K562 (cell line): Measurements from ENCODE around the gene CENPU. TPM values are rescaled to one million over a fixed set of nuclear protein-coding genes. Genes with fewer than 3 reads are reported as not detected.

ENCODE experiments used
- ATAC-seq: fragments of 200-7000 bp; cut with Tn5 transposase; 3 replicates; pipeline ENCODE4 v1.9.1; 2020; ENCODE audit warnings: moderate library complexity
- BruUV-seq: library from RNA; stranded (reverse); fragments of 400-500 nt; replicated peaks from 2 replicates; lab custom pipeline; 2021; lab: Mats Ljungman, UMichigan
- CTCF ChIA-PET: fragments of 300-600 bp; formaldehyde crosslinking; extraction: SDS; loops from one replicate; lab custom pipeline; 2021; ENCODE audit warnings: low intra/inter-chr PET ratio; lab: Yijun Ruan, JAX
- POLR2A ChIA-PET: fragments of 300-600, 350-650 bp; sonication (Branson Sonifier 250); formaldehyde crosslinking; extraction: SDS; loops from one replicate; lab custom pipeline; 2021; ENCODE audit warnings: antibody characterized with exemption, inconsistent platforms; lab: Yijun Ruan, JAX
- DNase-seq, 4 experiments: peaks; one replicate each; pipeline versions ENCODE4 v3.0.0 to v3.0.0-alpha.2; 2011 to 2018; ENCODE audit warnings: low spot score in 3 of 4, mixed read lengths in 3 of 4; ENCODE audit errors: extremely low read depth in 1 of 4
- FAIRE-seq: peaks from 2 replicates; lab custom pipeline; 2011; peaks lifted over from hg19 to GRCh38; lab: Jason Lieb, UNC
- H2AFZ ChIP-seq: 2 replicates; pipeline ENCODE4 v1.6.0; 2011; ENCODE audit warnings: low read depth, low read length, control low read depth, inconsistent platforms
- H3K27ac ChIP-seq: fragments of 200-600 bp; 3 replicates; pipeline ENCODE4 v1.8.0; 2011; ENCODE audit warnings: low read depth, mild to moderate bottlenecking, control low read depth, inconsistent platforms, low read length, moderate library complexity, mixed read lengths; ENCODE audit errors: extremely low read depth
- H3K27me3 ChIP-seq, 2 experiments: fragments of 300-600 bp in 1 of 2; 2 replicates in 1 of 2; 3 replicates in 1 of 2; pipeline versions ENCODE4 v1.6.0 to v1.8.0; 2011; ENCODE audit warnings: inconsistent platforms in 2 of 2, low read length in 2 of 2, mild to moderate bottlenecking in 1 of 2, mixed read lengths in 1 of 2, moderate library complexity in 1 of 2; ENCODE audit not compliant: control insufficient read depth in 2 of 2, insufficient read depth in 2 of 2
- H3K36me3 ChIP-seq: fragments of 300-600 bp; 3 replicates; pipeline ENCODE4 v1.8.0; 2011; ENCODE audit warnings: mild to moderate bottlenecking, low read length, inconsistent platforms; ENCODE audit not compliant: control insufficient read depth, insufficient read depth
- H3K4me1 ChIP-seq, 2 experiments: fragments of 200-600 bp in 1 of 2; replicated peaks in 1 of 2; 2 replicates in 1 of 2; 3 replicates in 1 of 2; pipeline versions ENCODE4 v1.5.1 to v1.8.0; 2011; ENCODE audit warnings: inconsistent platforms in 2 of 2, low read length in 2 of 2, mild to moderate bottlenecking in 1 of 2, mixed read lengths in 1 of 2, moderate library complexity in 1 of 2; ENCODE audit not compliant: control insufficient read depth in 2 of 2, insufficient read depth in 2 of 2
- H3K4me2 ChIP-seq: 2 replicates; pipeline ENCODE4 v1.6.1; 2011; ENCODE audit warnings: low read length, control low read depth, inconsistent platforms, mixed read lengths; ENCODE audit not compliant: insufficient read depth
- H3K4me3 ChIP-seq: fragments of 200-600 bp; sonication (generic), shearing (Covaris generic); 2 replicates; pipeline ENCODE4 v1.5.1; 2016; ENCODE audit warnings: control low read depth, inconsistent platforms
- H3K79me2 ChIP-seq: fragments of 200-600 bp; 3 replicates; pipeline ENCODE4 v1.8.0; 2011; ENCODE audit warnings: low read length, inconsistent platforms; ENCODE audit not compliant: control insufficient read depth, insufficient read depth
- H3K9ac ChIP-seq, 2 experiments: 2 replicates each; pipeline versions ENCODE4 v1.6.0 to v1.6.1; 2011; ENCODE audit warnings: low read depth in 2 of 2, low read length in 2 of 2, control low read depth in 1 of 2, inconsistent platforms in 1 of 2, mild to moderate bottlenecking in 1 of 2, mixed read lengths in 1 of 2; ENCODE audit not compliant: insufficient read depth in 1 of 2
- H3K9me1 ChIP-seq: one replicate; pipeline ENCODE4 v1.6.0; 2011; ENCODE audit warnings: inconsistent platforms, mild to moderate bottlenecking, low read length, moderate library complexity; ENCODE audit not compliant: control insufficient read depth, insufficient read depth
- H3K9me3 ChIP-seq: replicated peaks from 2 replicates; pipeline ENCODE4 v1.5.1; 2011; ENCODE audit warnings: low read depth, low read length, inconsistent platforms; ENCODE audit not compliant: control insufficient read depth, insufficient read depth
- H4K20me1 ChIP-seq: replicated peaks from 2 replicates; pipeline ENCODE4 v1.6.1; 2011; ENCODE audit warnings: low read length, inconsistent platforms, mixed read lengths; ENCODE audit not compliant: control insufficient read depth, insufficient read depth
- ATF3 ChIP-seq, 2 experiments: fragments of 450-650 bp in 1 of 2; sonication (generic) in 1 of 2; formaldehyde crosslinking in 1 of 2; IDR thresholded peaks in 1 of 2; conservative IDR thresholded peaks in 1 of 2; 2 replicates each; pipeline versions ENCODE4 v1.6.1 to v1.8.1; 2016 to 2023; ENCODE audit warnings: mild to moderate bottlenecking in 2 of 2, moderate library complexity in 2 of 2, inconsistent platforms in 1 of 2, missing genetic modification reagents in 1 of 2
- CBX5 ChIP-seq: IDR thresholded peaks from 2 replicates; pipeline ENCODE4 v1.6.1; 2014; ENCODE audit warnings: low read depth, borderline replicate concordance
- CREM ChIP-seq: IDR thresholded peaks from 2 replicates; pipeline ENCODE4 v1.6.1; 2014; ENCODE audit warnings: antibody characterized with exemption, low read depth
- EP300 ChIP-seq: IDR thresholded peaks from 2 replicates; pipeline ENCODE4 v1.6.1; 2012; ENCODE audit warnings: low read length, improper control_type of control experiment
- ETS1 ChIP-seq: conservative IDR thresholded peaks from 2 replicates; pipeline ENCODE4 v1.6.1; 2011; ENCODE audit warnings: low read depth, mild to moderate bottlenecking, low read length; ENCODE audit not compliant: control insufficient read depth
- FOXJ2 ChIP-seq: fragments of 200-800 bp; sonication (Bioruptor generic); IDR thresholded peaks from 2 replicates; pipeline ENCODE4 v1.6.1; 2016; ENCODE audit warnings: missing genetic modification characterization, missing compliant biosample characterization
- GABPB1 ChIP-seq: sonication (generic); formaldehyde crosslinking; IDR thresholded peaks from 2 replicates; pipeline ENCODE4 v1.8.0; 2022; ENCODE audit warnings: mild to moderate bottlenecking, missing genetic modification reagents
- GTF2B ChIP-seq: IDR thresholded peaks from 2 replicates; pipeline ENCODE4 v1.6.1; 2011; ENCODE audit not compliant: insufficient read length; ENCODE audit errors: extremely low read depth
- HDAC1 ChIP-seq, 2 experiments: fragments of 450-650 bp; IDR thresholded peaks; 2 replicates each; pipeline ENCODE4 v1.6.1; 2016 to 2017; ENCODE audit warnings: inconsistent platforms in 1 of 2, mild to moderate bottlenecking in 1 of 2, moderate library complexity in 1 of 2
- KHSRP ChIP-seq: fragments of 450-650 bp; IDR thresholded peaks from 2 replicates; pipeline ENCODE4 v1.6.1; 2017
- PHB ChIP-seq: fragments of 250-450 bp; sonication (Bioruptor Pico); IDR thresholded peaks from 2 replicates; pipeline ENCODE4 v1.5.0; 2021
- POLR3G ChIP-seq: IDR thresholded peaks from 2 replicates; pipeline ENCODE4 v1.6.1; 2011; ENCODE audit not compliant: insufficient read length, insufficient replicate concordance; ENCODE audit errors: extremely low read depth
- PRMT5 ChIP-seq: sonication (generic); formaldehyde crosslinking; IDR thresholded peaks from 2 replicates; pipeline ENCODE4 v1.5.0; 2020; ENCODE audit warnings: missing genetic modification reagents
- RFX7 ChIP-seq: fragments of 250-450 bp; sonication (Bioruptor Pico); IDR thresholded peaks from 2 replicates; pipeline ENCODE4 v1.5.1; 2021; ENCODE audit warnings: mild to moderate bottlenecking
- TEAD1 ChIP-seq, 2 experiments: fragments of 450-650 bp in 1 of 2; sonication (generic) in 1 of 2; formaldehyde crosslinking; IDR thresholded peaks; 2 replicates each; pipeline versions ENCODE4 v1.4.0 to v1.8.0; 2020 to 2022; ENCODE audit warnings: mild to moderate bottlenecking in 2 of 2, missing genetic modification reagents in 1 of 2
- TOE1 ChIP-seq, 2 experiments: fragments of 450-650 bp in 1 of 2; sonication (generic) in 1 of 2; formaldehyde crosslinking in 1 of 2; IDR thresholded peaks; 2 replicates each; pipeline versions ENCODE4 v1.7.1 to v1.8.0; 2016 to 2022; ENCODE audit warnings: borderline replicate concordance in 2 of 2, mild to moderate bottlenecking in 2 of 2, antibody characterized with exemption in 1 of 2, inconsistent platforms in 1 of 2, low read depth in 1 of 2, missing genetic modification reagents in 1 of 2, moderate library complexity in 1 of 2
- ZNF395 ChIP-seq: fragments of 200-800 bp; sonication (Bioruptor generic); IDR thresholded peaks from 2 replicates; pipeline ENCODE4 v1.6.1; 2017; ENCODE audit warnings: missing genetic modification characterization, missing compliant biosample characterization
- ZNF644 ChIP-seq: fragments of 200-800 bp; sonication (Bioruptor generic); IDR thresholded peaks from 2 replicates; pipeline ENCODE4 v1.6.1; 2016; ENCODE audit warnings: low read depth, missing genetic modification characterization, missing compliant biosample characterization
- WGBS: fragments of 100-300 bp; shearing (Covaris generic); methylation state at CpG from one replicate; pipeline ENCODE4 v1.1.6; 2016; ENCODE audit warnings: low coverage, mixed read lengths; ENCODE audit not compliant: insufficient coverage; ENCODE audit errors: missing lambda C conversion rate; 5-methylcytosine and 5-hydroxymethylcytosine counted together
- in situ Hi-C: fragments of 300-500 bp; cut with MboI; formaldehyde crosslinking; loops from 4 replicates; pipeline ENCODE4 v1.15.0; 2018; ENCODE audit warnings: inconsistent platforms, mixed read lengths
- intact Hi-C: fragments of 100-400 bp; cut with micrococcal nuclease; formaldehyde crosslinking; loops from 2 replicates; pipeline ENCODE4 v1.14.2; 2022
- polyA plus RNA-seq, 8 experiments: library from polyadenylated mRNA; depleted of rRNA in 4 of 8; stranded (reverse) in 5 of 8; unstranded in 3 of 8; fragments of >200 nt; fragmentation: Nextera tagmentation in 2 of 8; fragmentation: Illumina TruSeq in 1 of 8; extraction: Ambion mirVana in 2 of 8; extraction: Trizol in 1 of 8; gene quantifications; 2 replicates each; pipeline versions ENCODE4 v1.2.1 to v1.2.3, GENCODE V29; 2011 to 2014; ENCODE audit warnings: inconsistent platforms in 1 of 8, missing spikeins in 1 of 8
- total RNA-seq, 7 experiments: library from RNA; depleted of rRNA in 6 of 7; stranded (reverse); fragments of >200 nt in 6 of 7; fragmentation: Illumina TruSeq in 2 of 7; extraction: Trizol in 2 of 7; gene quantifications; 2 replicates each; pipeline versions ENCODE4 v1.2.1 to v1.2.3, GENCODE V29; 2011 to 2021; ENCODE audit warnings: low replicate concordance in 1 of 7

Gene CENPU
- total and polyA plus RNA-seq, 9 of the 15 experiments (the other 6 are each of a cell fraction or from before 2014, with no cell fraction given) = 39.4 to 98.7 (median 84.3) TPM

GRCh38 chr4:184644553-184645307 is 89.2 kb downstream of the CENPU start:
- FAIRE-seq (peak; percentile 6), ATAC-seq (no peak), DNase-seq (no peak)
- peaks cover 72% of the 10 kb centered on the region for H3K79me2 ChIP-seq
- H2AFZ ChIP-seq = no peak overlapping the region
- in situ Hi-C loops (no loop called here), intact Hi-C loops (loop anchor here (5.0 to 10.0 kb wide), 2 partner anchors 360 to 382 kb away; no protein-coding TSS in a partner anchor)
- peaks cover 7% of the 10 kb centered on the region; the same call in 1 of the 2 replicates for H4K20me1 ChIP-seq
- BruUV-seq = no TSS peak
- no peak overlapping the region for H3K4me3 ChIP-seq
- 89% methylated on average over 8 of the region's 9 CpGs for WGBS
- peaks cover 13 to 19% of the 10 kb centered on the region in 2 experiments for H3K4me1 ChIP-seq
- no peaks in the 10 kb centered on the region for H3K9me1 ChIP-seq
- CTCF ChIA-PET = no interaction called here
- TF ChIP-seq GTF2B (no peak), ETS1 (no peak), KHSRP (no peak), TOE1 (IDR thresholded peaks at IDR 0.05; ENCODE audit: borderline replicate concordance) (no peak), TOE1 (CRISPR knock-in tag; IDR thresholded peaks at IDR 0.05; ENCODE audit: borderline replicate concordance, low read depth) (no peak), PHB (no peak), ZNF644 (tag) (no peak), EP300 (no peak), CREM (no peak), ATF3 (IDR thresholded peaks at IDR 0.05) (no peak), ATF3 (CRISPR knock-in tag; conservative IDR thresholded peaks at IDR 0.05) (no peak), ZNF395 (no peak), FOXJ2 (tag) (no peak), RFX7 (no peak), POLR3G (no peak), TEAD1 (CRISPR knock-in tag; IDR thresholded peaks at IDR 0.05) (no peak), CBX5 (no peak), GABPB1 (CRISPR knock-in tag) (no peak), PRMT5 (CRISPR knock-in tag) (no peak), HDAC1 (IDR thresholded peaks at IDR 0.05) (no peak)
- no peaks in the 10 kb centered on the region for H3K27me3 ChIP-seq
- POLR2A ChIA-PET = no interaction called here
- H3K9me3 ChIP-seq = no peaks in the 10 kb centered on the region
- no peak overlapping the region for H3K4me2 ChIP-seq
- H3K27ac ChIP-seq = no peak overlapping the region
- H3K9ac ChIP-seq = no peak overlapping the region
- peaks cover 55% of the 10 kb centered on the region for H3K36me3 ChIP-seq
